ENCODE data around the gene MAP6.

The MAP6 gene

GRCh38 chr11:75567971-75568370 is 100.9 kb downstream of the MAP6 start:
- FAIRE-seq, result no peak

GRCh38 chr11:75566763-75567279 is 102.0 kb downstream of the MAP6 start:
- TF ChIP-seq POLR2A (IDR thresholded peaks at IDR 0.05; ENCODE audit: low read depth, low read length), result no peak
- no peak for FAIRE-seq
- DNase-seq (ENCODE audit: insufficient read length, low spot score), result no peak

More at GRCh38 chr11:75567971-75568370, 100.9 kb downstream of the MAP6 start:
- DNase-seq (ENCODE audit: insufficient read length, low spot score), result no peak
- no peak for TF ChIP-seq POLR2A (IDR thresholded peaks at IDR 0.05; ENCODE audit: low read depth, low read length)

GRCh38 chr11:75565916-75566762 is 102.7 kb downstream of the MAP6 start:
- no peak for TF ChIP-seq POLR2A (IDR thresholded peaks at IDR 0.05; ENCODE audit: low read depth, low read length)
- DNase-seq (ENCODE audit: insufficient read length, low spot score) (no peak), FAIRE-seq (no peak)

- DNase-seq (ENCODE audit: insufficient read length, low spot score), result peak; percentile 59
- FAIRE-seq, result no peak
- TF ChIP-seq POLR2A (IDR thresholded peaks at IDR 0.05; ENCODE audit: low read depth, low read length), result no peak
Observed at GRCh38 chr11:75565221-75565814, 103.5 kb downstream of the MAP6 start.

GRCh38 chr11:75563978-75564552 is 104.8 kb downstream of the MAP6 start:
- DNase-seq (ENCODE audit: insufficient read length, low spot score) (no peak), FAIRE-seq (no peak)
- no peak; the same call in 1 of the 2 replicates for TF ChIP-seq POLR2A (IDR thresholded peaks at IDR 0.05; ENCODE audit: low read depth, low read length)

- DNase-seq (ENCODE audit: insufficient read length, low spot score) (no peak), FAIRE-seq (no peak)
- no peak for TF ChIP-seq POLR2A (IDR thresholded peaks at IDR 0.05; ENCODE audit: low read depth, low read length)
Observed at GRCh38 chr11:75563501-75563977, 105.3 kb downstream of the MAP6 start.

- FAIRE-seq, result no peak
- DNase-seq (ENCODE audit: insufficient read length, low spot score), result no peak
- TF ChIP-seq POLR2A (IDR thresholded peaks at IDR 0.05; ENCODE audit: low read depth, low read length), result no peak
Observed at GRCh38 chr11:75562836-75563484, 105.9 kb downstream of the MAP6 start.

- peak; percentile 95 for TF ChIP-seq POLR2A (IDR thresholded peaks at IDR 0.05; ENCODE audit: low read depth, low read length)
- peak; percentile 92 for DNase-seq (ENCODE audit: insufficient read length, low spot score)
- no peak for FAIRE-seq
Observed at GRCh38 chr11:75562048-75562835, 106.6 kb downstream of the MAP6 start, which contains the start of gene SERPINH1. Gene SERPINH1, plus strand, starts transcription at chr11:75562253. Its CDS starts 4,097 bp downstream, at chr11:75566350.

GRCh38 chr11:75561426-75562047 is 107.3 kb downstream of the MAP6 start:
- DNase-seq (ENCODE audit: insufficient read length, low spot score) (no peak), FAIRE-seq (no peak)
- TF ChIP-seq POLR2A (IDR thresholded peaks at IDR 0.05; ENCODE audit: low read depth, low read length), result no peak

GRCh38 chr11:75560644-75561043 is 108.2 kb downstream of the MAP6 start:
- no peak for DNase-seq (ENCODE audit: insufficient read length, low spot score)
- no peak for TF ChIP-seq POLR2A (IDR thresholded peaks at IDR 0.05; ENCODE audit: low read depth, low read length)
- FAIRE-seq, result no peak

GRCh38 chr11:75558939-75559843 is 109.6 kb downstream of the MAP6 start:
- no peak for TF ChIP-seq POLR2A (IDR thresholded peaks at IDR 0.05; ENCODE audit: low read depth, low read length)
- FAIRE-seq (no peak), DNase-seq (ENCODE audit: insufficient read length, low spot score) (no peak)
